Stimulated activated naive B cell treated with anti-CD40 and anti-IgM and Interleukin-4, amounts not matched to agents 10 μg/mL and 1 μg/mL and 100 μg/mL, for 72 hours (primary cell): ENCODE data around the gene CROCC2.

ENCODE experiments used
- ATAC-seq, 2 donors: fragments of 150-1000 bp; cut with Tn5 transposase; replicated peaks; 2 replicates each; pipeline ENCODE4 v1.10.0; 2021; ENCODE audit warnings: moderate library complexity in 1 of 2
- DNase-seq: peaks from one replicate; pipeline ENCODE4 v3.0.0; 2021
- H3K27ac Mint-ChIP-seq: one replicate; pipeline ENCODE4 v1.8.0; 2022; ENCODE audit warnings: mild to moderate bottlenecking, mixed read lengths
- H3K27me3 Mint-ChIP-seq, 2 donors: one replicate each; pipeline ENCODE4 v1.8.0; 2022; ENCODE audit warnings: mixed read lengths in 2 of 2
- H3K36me3 Mint-ChIP-seq, 2 donors: one replicate each; pipeline ENCODE4 v1.8.0; 2022; ENCODE audit warnings: mixed read lengths in 2 of 2, mild to moderate bottlenecking in 1 of 2
- H3K4me1 Mint-ChIP-seq, 2 donors: one replicate each; pipeline ENCODE4 v1.8.0; 2022; ENCODE audit warnings: mixed read lengths in 2 of 2, mild to moderate bottlenecking in 1 of 2
- H3K4me3 Mint-ChIP-seq, 2 donors: one replicate each; pipeline ENCODE4 v1.8.0; 2022; ENCODE audit warnings: mild to moderate bottlenecking in 2 of 2, mixed read lengths in 2 of 2, moderate library complexity in 1 of 2
- H3K9me3 Mint-ChIP-seq, 2 donors: one replicate each; pipeline ENCODE4 v1.8.0; 2022; ENCODE audit warnings: mixed read lengths in 2 of 2, mild to moderate bottlenecking in 1 of 2

CROCC2 gene

GRCh38 chr2:240916571-240917008 is 10.5 kb downstream of the CROCC2 start:
- no peaks in the 10 kb centered on the region for H3K36me3 Mint-ChIP-seq
- peak overlapping the region; percentile 41 to 62 for H3K4me3 Mint-ChIP-seq
- H3K27me3 Mint-ChIP-seq = peaks cover 29 to 53% of the 10 kb centered on the region in 2 donors
- H3K27ac Mint-ChIP-seq = no peak overlapping the region
- ATAC-seq (peak; percentile 53 to 63), DNase-seq (no peak)
- H3K4me1 Mint-ChIP-seq = peaks cover 10 to 21% of the 10 kb centered on the region in 2 donors
- no peaks in the 10 kb centered on the region for H3K9me3 Mint-ChIP-seq

GRCh38 chr2:240917009-240917683 is 11.0 kb downstream of the CROCC2 start:
- ATAC-seq (no peak), DNase-seq (no peak)
- Mint-ChIP-seq H3K27me3 (peaks cover 26 to 49% of the 10 kb centered on the region in 2 donors), H3K4me3 (peak overlapping the region in 1 of 2 donors; percentile 41), H3K4me1 (peaks cover 10 to 21% of the 10 kb centered on the region in 2 donors), H3K27ac (no peak overlapping the region), H3K36me3 (no peaks in the 10 kb centered on the region), H3K9me3 (no peaks in the 10 kb centered on the region)

- no peak for DNase-seq
- H3K4me1 Mint-ChIP-seq = peaks cover 10 to 21% of the 10 kb centered on the region in 2 donors
- H3K36me3 Mint-ChIP-seq = no peaks in the 10 kb centered on the region
- ATAC-seq = no peak
- H3K27ac Mint-ChIP-seq = no peak overlapping the region
- peaks cover 21 to 43% of the 10 kb centered on the region in 2 donors for H3K27me3 Mint-ChIP-seq
- no peak overlapping the region for H3K4me3 Mint-ChIP-seq
- no peaks in the 10 kb centered on the region for H3K9me3 Mint-ChIP-seq
Measured at GRCh38 chr2:240917684-240918257, 11.6 kb downstream of the CROCC2 start.

GRCh38 chr2:240918258-240919091 is 12.3 kb downstream of the CROCC2 start:
- Mint-ChIP-seq H3K4me1 (peaks cover 10 to 21% of the 10 kb centered on the region in 2 donors), H3K9me3 (no peaks in the 10 kb centered on the region), H3K27ac (no peak overlapping the region), H3K27me3 (peaks cover 14 to 37% of the 10 kb centered on the region in 2 donors), H3K4me3 (no peak overlapping the region), H3K36me3 (no peaks in the 10 kb centered on the region)
- ATAC-seq = no peak
- DNase-seq = no peak

GRCh38 chr2:240919161-240919781 is 13.1 kb downstream of the CROCC2 start:
- H3K27ac Mint-ChIP-seq = no peak overlapping the region
- peaks cover 14 to 30% of the 10 kb centered on the region in 2 donors for H3K27me3 Mint-ChIP-seq
- H3K9me3 Mint-ChIP-seq = no peaks in the 10 kb centered on the region
- peaks cover 10 to 21% of the 10 kb centered on the region in 2 donors for H3K4me1 Mint-ChIP-seq
- H3K4me3 Mint-ChIP-seq = no peak overlapping the region
- DNase-seq (no peak), ATAC-seq (no peak)
- no peaks in the 10 kb centered on the region for H3K36me3 Mint-ChIP-seq

- ATAC-seq (no peak), DNase-seq (no peak)
- Mint-ChIP-seq H3K36me3 (no peaks in the 10 kb centered on the region), H3K4me1 (peaks cover 10 to 17% of the 10 kb centered on the region in 2 donors), H3K27me3 (peaks cover 10 to 23% of the 10 kb centered on the region in 2 donors), H3K27ac (no peak overlapping the region), H3K4me3 (no peak overlapping the region), H3K9me3 (no peaks in the 10 kb centered on the region)
Measured at GRCh38 chr2:240919786-240920782, 13.9 kb downstream of the CROCC2 start.

GRCh38 chr2:240920783-240921231 is 14.7 kb downstream of the CROCC2 start:
- Mint-ChIP-seq H3K27ac (no peak overlapping the region), H3K9me3 (no peaks in the 10 kb centered on the region), H3K4me3 (no peak overlapping the region), H3K4me1 (peaks cover 7 to 11% of the 10 kb centered on the region in 2 donors), H3K27me3 (peaks cover 3 to 17% of the 10 kb centered on the region in 2 donors), H3K36me3 (no peaks in the 10 kb centered on the region)
- no peak for DNase-seq
- no peak for ATAC-seq

GRCh38 chr2:240921311-240921994 is 15.3 kb downstream of the CROCC2 start:
- DNase-seq = no peak
- Mint-ChIP-seq H3K4me3 (no peak overlapping the region), H3K36me3 (no peaks in the 10 kb centered on the region), H3K9me3 (no peaks in the 10 kb centered on the region), H3K4me1 (peaks cover 6 to 8% of the 10 kb centered on the region in 2 donors), H3K27ac (no peak overlapping the region), H3K27me3 (peaks cover 3 to 10% of the 10 kb centered on the region in 2 donors)
- ATAC-seq = no peak

GRCh38 chr2:240921995-240922244 is 15.8 kb downstream of the CROCC2 start:
- ATAC-seq = no peak
- peaks cover 3 to 5% of the 10 kb centered on the region in 2 donors for H3K27me3 Mint-ChIP-seq
- H3K27ac Mint-ChIP-seq = no peak overlapping the region
- no peaks in the 10 kb centered on the region for H3K36me3 Mint-ChIP-seq
- H3K4me1 Mint-ChIP-seq = peaks cover 2 to 3% of the 10 kb centered on the region in 2 donors
- H3K9me3 Mint-ChIP-seq = no peaks in the 10 kb centered on the region
- no peak overlapping the region for H3K4me3 Mint-ChIP-seq
- DNase-seq = no peak

- H3K27me3 Mint-ChIP-seq = peaks cover 0 to under 1% of the 10 kb centered on the region in 2 donors
- DNase-seq (no peak), ATAC-seq (no peak)
- no peaks in the 10 kb centered on the region for H3K9me3 Mint-ChIP-seq
- no peaks in the 10 kb centered on the region for H3K4me1 Mint-ChIP-seq
- no peak overlapping the region for H3K27ac Mint-ChIP-seq
- no peak overlapping the region for H3K4me3 Mint-ChIP-seq
- no peaks in the 10 kb centered on the region for H3K36me3 Mint-ChIP-seq
Measured at GRCh38 chr2:240922245-240922981, 16.3 kb downstream of the CROCC2 start.

GRCh38 chr2:240922982-240923537 is 16.9 kb downstream of the CROCC2 start:
- DNase-seq = no peak
- H3K9me3 Mint-ChIP-seq = no peaks in the 10 kb centered on the region
- H3K27ac Mint-ChIP-seq = no peak overlapping the region
- no peak overlapping the region for H3K4me3 Mint-ChIP-seq
- H3K4me1 Mint-ChIP-seq = no peaks in the 10 kb centered on the region
- peaks cover 0 to under 1% of the 10 kb centered on the region in 2 donors for H3K27me3 Mint-ChIP-seq
- ATAC-seq = no peak
- no peaks in the 10 kb centered on the region for H3K36me3 Mint-ChIP-seq

GRCh38 chr2:240925191-240925567 is 19.0 kb downstream of the CROCC2 start:
- H3K4me3 Mint-ChIP-seq = no peak overlapping the region
- peaks cover 9 to 12% of the 10 kb centered on the region in 2 donors for H3K27me3 Mint-ChIP-seq
- no peaks in the 10 kb centered on the region for H3K9me3 Mint-ChIP-seq
- ATAC-seq (no peak), DNase-seq (no peak)
- H3K4me1 Mint-ChIP-seq = no peaks in the 10 kb centered on the region
- no peak overlapping the region for H3K27ac Mint-ChIP-seq
- H3K36me3 Mint-ChIP-seq = no peaks in the 10 kb centered on the region
